AG04450 (cell line): ENCODE results near the gene APOL6. TPM values are rescaled to one million over a fixed set of nuclear protein-coding genes. Genes with fewer than 3 reads are reported as not detected.
A peak's percentile ranks its signal among the peaks of the same experiment; 100 is the strongest.

Experiments used
- CTCF ChIA-PET: fragments of 300-600, 350-600 bp; formaldehyde crosslinking; extraction: SDS; loops from one replicate; lab custom pipeline; 2022; ENCODE audit warnings: antibody characterized with exemption, inconsistent platforms; lab: Charles Lee
- POLR2A ChIA-PET: fragments of 350-600 bp; formaldehyde crosslinking; extraction: SDS; loops from one replicate; lab custom pipeline; 2021; ENCODE audit warnings: antibody characterized with exemption, inconsistent platforms; lab: Yijun Ruan, JAX
- DNase-seq: peaks from one replicate; pipeline ENCODE4 v3.0.0-alpha.2; 2011; ENCODE audit warnings: low read depth, low spot score
- H3K27ac ChIP-seq: one replicate; pipeline ENCODE4 v1.5.1; 2012; ENCODE audit warnings: low read depth, low read length, control low read depth
- H3K27me3 ChIP-seq: one replicate; pipeline ENCODE4 v1.6.0; 2012; ENCODE audit warnings: low read length; ENCODE audit not compliant: control insufficient read depth, insufficient read depth
- H3K4me3 ChIP-seq: 2 replicates; pipeline ENCODE4 v1.5.1; 2011; ENCODE audit warnings: mild to moderate bottlenecking, low read depth, low read length, control low read depth
- H3K9me3 ChIP-seq: 2 replicates; pipeline ENCODE4 v1.5.1; 2012; ENCODE audit warnings: low read length; ENCODE audit not compliant: control insufficient read depth, insufficient read depth
- polyA plus RNA-seq: library from polyadenylated mRNA; depleted of rRNA; stranded (reverse); fragments of >200 nt; gene quantifications from 2 replicates; pipeline ENCODE4 v1.2.3, GENCODE V29; 2011
- TF ChIP-seq, protein P1 (sequence below): IDR thresholded peaks from 2 replicates; pipeline ENCODE4 v1.5.1; 2011; ENCODE audit warnings: low read depth, low read length, control low read depth, inconsistent platforms

The APOL6 gene
- polyA plus RNA-seq, 1 experiment, result 15.0 TPM

DNA sequence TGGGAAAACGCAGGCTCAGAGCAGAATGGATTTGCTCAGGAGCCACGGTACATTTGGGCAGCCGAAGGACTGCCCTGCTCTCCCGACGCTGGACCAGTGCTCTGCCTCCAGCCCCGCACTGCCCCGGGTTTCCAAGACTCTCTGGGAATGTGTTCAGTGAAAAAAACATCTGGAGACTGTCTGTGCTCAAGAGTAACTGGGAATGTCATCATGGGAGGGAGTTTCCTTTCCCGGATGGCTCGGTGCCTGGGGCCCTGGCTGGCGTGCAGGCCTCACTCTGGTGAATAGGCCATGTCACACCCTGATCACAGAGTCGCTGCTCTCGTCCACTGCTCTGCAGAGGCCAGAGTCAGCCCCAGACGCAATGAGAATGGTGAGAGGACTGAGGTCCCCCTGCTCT lies 9.8 kb upstream of the APOL6 start:
- Histone ChIP-seq H3K4me3 (no peak overlapping the region), H3K27ac (peak overlapping the region; percentile 80), H3K9me3 (no peaks in the 10 kb centered on the region), H3K27me3 (no peaks in the 10 kb centered on the region)
- DNase-seq, result peak; percentile 42
- ChIA-PET POLR2A (no interaction called here), CTCF (no interaction called here)
- TF ChIP-seq, protein P1, sequence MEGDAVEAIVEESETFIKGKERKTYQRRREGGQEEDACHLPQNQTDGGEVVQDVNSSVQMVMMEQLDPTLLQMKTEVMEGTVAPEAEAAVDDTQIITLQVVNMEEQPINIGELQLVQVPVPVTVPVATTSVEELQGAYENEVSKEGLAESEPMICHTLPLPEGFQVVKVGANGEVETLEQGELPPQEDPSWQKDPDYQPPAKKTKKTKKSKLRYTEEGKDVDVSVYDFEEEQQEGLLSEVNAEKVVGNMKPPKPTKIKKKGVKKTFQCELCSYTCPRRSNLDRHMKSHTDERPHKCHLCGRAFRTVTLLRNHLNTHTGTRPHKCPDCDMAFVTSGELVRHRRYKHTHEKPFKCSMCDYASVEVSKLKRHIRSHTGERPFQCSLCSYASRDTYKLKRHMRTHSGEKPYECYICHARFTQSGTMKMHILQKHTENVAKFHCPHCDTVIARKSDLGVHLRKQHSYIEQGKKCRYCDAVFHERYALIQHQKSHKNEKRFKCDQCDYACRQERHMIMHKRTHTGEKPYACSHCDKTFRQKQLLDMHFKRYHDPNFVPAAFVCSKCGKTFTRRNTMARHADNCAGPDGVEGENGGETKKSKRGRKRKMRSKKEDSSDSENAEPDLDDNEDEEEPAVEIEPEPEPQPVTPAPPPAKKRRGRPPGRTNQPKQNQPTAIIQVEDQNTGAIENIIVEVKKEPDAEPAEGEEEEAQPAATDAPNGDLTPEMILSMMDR, result no peak

DNA sequence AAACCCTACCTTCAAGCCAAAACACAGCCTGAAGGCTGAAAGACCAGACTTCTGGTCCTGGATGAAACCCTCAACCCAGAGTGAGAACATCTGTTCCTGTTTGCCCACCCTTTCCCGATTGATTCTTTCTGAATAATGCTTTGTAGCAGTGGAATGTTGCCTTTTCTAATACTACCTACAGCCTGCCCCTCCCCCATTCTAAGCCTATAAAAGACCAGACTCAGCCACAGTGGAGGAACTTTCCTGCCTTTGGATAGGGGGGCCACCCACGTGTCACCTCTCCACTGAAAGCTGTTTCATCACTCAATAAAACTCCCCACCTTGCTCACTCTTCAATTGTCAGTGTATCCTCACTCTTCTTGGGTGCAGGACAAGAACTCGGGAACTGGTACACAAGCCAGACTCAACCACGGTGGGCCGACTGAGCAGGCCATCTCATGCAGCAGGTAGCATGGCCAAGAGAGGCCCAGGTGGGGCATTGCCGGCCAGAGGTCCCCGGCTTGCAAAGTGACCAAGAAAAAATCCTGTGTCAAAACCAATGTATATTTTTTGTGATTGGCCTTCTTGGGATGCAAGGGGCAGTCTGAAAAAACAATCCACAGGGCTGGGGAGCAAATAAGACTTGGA lies 6.6 kb upstream of the APOL6 start:
- DNase-seq, result no peak
- TF ChIP-seq, protein P1, result no peak
- POLR2A ChIA-PET, result no interaction called here
- H3K27me3 ChIP-seq, result no peaks in the 10 kb centered on the region
- H3K27ac ChIP-seq, result no peak overlapping the region
- H3K4me3 ChIP-seq, result no peak overlapping the region
- CTCF ChIA-PET, result no interaction called here
- H3K9me3 ChIP-seq, result no peaks in the 10 kb centered on the region

DNA sequence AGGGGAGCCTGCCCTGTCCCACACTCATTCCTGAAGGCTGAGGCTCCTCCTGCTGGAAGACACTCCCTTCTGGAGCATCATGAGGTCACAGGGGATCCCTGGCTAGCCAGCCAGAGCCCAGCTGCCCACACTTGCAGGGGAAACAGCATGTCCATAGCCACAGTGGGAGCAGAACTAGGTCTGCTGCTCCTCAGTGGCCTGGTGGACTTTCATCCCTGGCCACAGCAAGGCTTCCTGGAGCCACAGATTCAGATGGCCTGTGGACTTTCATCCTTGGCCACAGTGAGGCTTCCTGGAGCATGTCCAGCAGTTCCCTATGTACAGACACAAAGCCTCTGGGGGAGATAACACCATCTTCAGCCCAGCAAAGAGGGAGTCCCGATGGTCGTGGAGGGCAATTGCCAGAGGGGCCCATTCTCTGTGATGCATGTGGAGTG lies 5.9 kb upstream of the APOL6 start:
- CTCF ChIA-PET, result no interaction called here

DNA sequence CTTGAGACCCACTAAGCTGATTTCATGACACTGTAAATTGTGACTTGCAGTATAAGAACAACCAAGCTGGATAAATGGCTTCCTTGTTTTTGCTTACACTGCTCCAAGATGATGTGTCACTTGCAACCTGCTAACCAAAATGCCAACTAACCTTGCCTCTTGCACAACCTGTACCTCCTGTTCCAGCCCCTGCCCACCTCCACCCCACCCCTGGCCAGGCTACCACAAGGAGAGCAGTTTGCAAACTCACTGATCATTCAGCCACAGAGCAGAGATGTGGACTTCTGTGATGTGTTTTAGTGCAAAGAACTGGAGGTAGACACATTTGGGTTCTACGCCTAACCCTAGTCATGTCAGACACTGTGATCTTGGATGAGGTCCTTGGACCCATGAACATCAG lies 4.3 kb upstream of the APOL6 start:
- ChIA-PET POLR2A (no interaction called here), CTCF (interaction anchor here (0.6 kb wide), 3 partner anchors 40 to 374 kb away, joined by 4 to 7 read pairs (median 4); no protein-coding TSS in a partner anchor)
- no peak for DNase-seq

More for the DNA sequence above, 5.9 kb upstream of the APOL6 start:
- POLR2A ChIA-PET, result no interaction called here
- H3K27me3 ChIP-seq, result no peaks in the 10 kb centered on the region
- DNase-seq, result no peak
- H3K27ac ChIP-seq, result no peak overlapping the region
- TF ChIP-seq, protein P1, result no peak
- H3K4me3 ChIP-seq, result no peak overlapping the region
- H3K9me3 ChIP-seq, result no peaks in the 10 kb centered on the region

DNA sequence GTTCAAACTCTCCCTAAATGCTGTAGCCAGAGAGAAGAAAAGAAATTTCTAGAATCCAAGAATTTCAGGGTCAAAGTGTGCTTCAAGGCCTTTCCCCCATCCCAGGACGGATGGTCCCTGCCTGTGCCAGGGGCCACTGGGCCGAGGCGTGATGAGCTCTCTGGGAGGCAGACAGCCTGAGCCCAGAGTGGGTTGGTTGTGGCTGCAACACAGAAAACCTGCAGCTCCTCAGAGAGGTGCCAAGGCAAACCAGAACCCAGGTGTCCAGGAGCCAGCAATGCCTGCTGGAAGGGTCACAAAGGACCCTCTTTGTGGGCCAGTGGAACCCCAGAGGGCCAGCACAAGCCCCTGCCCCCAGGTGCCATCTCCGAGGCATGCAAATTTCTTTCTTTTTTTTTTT lies 2.6 kb upstream of the APOL6 start:
- ChIA-PET POLR2A (no interaction called here), CTCF (no interaction called here)
- H3K4me3 ChIP-seq, result no peak overlapping the region
- no peak for DNase-seq
- no peaks in the 10 kb centered on the region for H3K9me3 ChIP-seq
- H3K27ac ChIP-seq, result no peak overlapping the region
- H3K27me3 ChIP-seq, result no peaks in the 10 kb centered on the region
- TF ChIP-seq, protein P1, result no peak

More for the DNA sequence above, 4.3 kb upstream of the APOL6 start:
- no peaks in the 10 kb centered on the region for H3K27me3 ChIP-seq
- no peak overlapping the region for H3K4me3 ChIP-seq
- H3K27ac ChIP-seq, result no peak overlapping the region
- H3K9me3 ChIP-seq, result no peaks in the 10 kb centered on the region
- TF ChIP-seq, protein P1, result no peak
